HEK293T (cell line): ENCODE measurements around the gene EPHB2.

Experiments used
- CTCF ChIA-PET: fragments of 350-600 bp; formaldehyde crosslinking; extraction: SDS; loops from one replicate; lab custom pipeline; 2021; ENCODE audit warnings: antibody characterized with exemption, inconsistent platforms; lab: Yijun Ruan, JAX
- POLR2A ChIA-PET: fragments of 350-600 bp; formaldehyde crosslinking; extraction: SDS; loops from one replicate; lab custom pipeline; 2020; ENCODE audit warnings: antibody characterized with exemption, inconsistent platforms; lab: Yijun Ruan, JAX
- DNase-seq: peaks from one replicate; pipeline ENCODE4 v3.0.0; 2012; ENCODE audit warnings: mixed read lengths; ENCODE audit errors: extremely low spot score
- ARNT ChIP-seq: fragments of 450-650 bp; IDR thresholded peaks from 2 replicates; pipeline ENCODE4 v1.6.1; 2017; ENCODE audit warnings: mild to moderate bottlenecking
- BHLHE40 ChIP-seq: fragments of 450-650 bp; IDR thresholded peaks from 2 replicates; pipeline ENCODE4 v1.6.1; 2016; ENCODE audit warnings: mild to moderate bottlenecking, moderate library complexity, borderline replicate concordance
- CTBP1 ChIP-seq: fragments of 450-650 bp; IDR thresholded peaks from 2 replicates; pipeline ENCODE4 v1.6.1; 2016; ENCODE audit warnings: borderline replicate concordance
- ELF4 ChIP-seq: fragments of 450-650 bp; IDR thresholded peaks from 2 replicates; pipeline ENCODE4 v1.6.1; 2017; ENCODE audit warnings: antibody characterized with exemption
- FOXA1 ChIP-seq: fragments of 450-650 bp; IDR thresholded peaks from 2 replicates; pipeline ENCODE4 v1.6.1; 2016; ENCODE audit warnings: mild to moderate bottlenecking
- FOXK2 ChIP-seq: fragments of 450-650 bp; IDR thresholded peaks from 2 replicates; pipeline ENCODE4 v1.6.1; 2016; ENCODE audit warnings: mild to moderate bottlenecking
- FOXM1 ChIP-seq: fragments of 450-650 bp; IDR thresholded peaks from 2 replicates; pipeline ENCODE4 v1.6.1; 2017; ENCODE audit warnings: mild to moderate bottlenecking, borderline replicate concordance
- HDGF ChIP-seq: fragments of 450-650 bp; IDR thresholded peaks from 2 replicates; pipeline ENCODE4 v1.6.1; 2017; ENCODE audit warnings: antibody characterized with exemption, borderline replicate concordance
- L3MBTL2 ChIP-seq: fragments of 450-650 bp; conservative IDR thresholded peaks from 2 replicates; pipeline ENCODE4 v1.6.1; 2016; ENCODE audit warnings: mild to moderate bottlenecking
- LEF1 ChIP-seq: fragments of 450-650 bp; IDR thresholded peaks from 2 replicates; pipeline ENCODE4 v1.6.1; 2017; ENCODE audit warnings: mild to moderate bottlenecking, borderline replicate concordance
- NFRKB ChIP-seq: fragments of 450-650 bp; IDR thresholded peaks from 2 replicates; pipeline ENCODE4 v1.6.1; 2016; ENCODE audit warnings: mild to moderate bottlenecking, moderate library complexity
- SP1 ChIP-seq: fragments of 450-650 bp; IDR thresholded peaks from 2 replicates; pipeline ENCODE4 v1.6.1; 2017
- SUZ12 ChIP-seq: fragments of 450-650 bp; IDR thresholded peaks from 2 replicates; pipeline ENCODE4 v1.6.1; 2016; ENCODE audit warnings: mild to moderate bottlenecking
- TARDBP ChIP-seq: fragments of 450-650 bp; IDR thresholded peaks from 2 replicates; pipeline ENCODE4 v1.6.1; 2016
- ZNF384 ChIP-seq: fragments of 450-650 bp; IDR thresholded peaks from 2 replicates; pipeline ENCODE4 v1.6.1; 2016
- TF ChIP-seq, protein P1 (sequence below): fragments of 450-650 bp; IDR thresholded peaks from 2 replicates; pipeline ENCODE4 v1.6.1; 2016

The EPHB2 gene

DNA sequence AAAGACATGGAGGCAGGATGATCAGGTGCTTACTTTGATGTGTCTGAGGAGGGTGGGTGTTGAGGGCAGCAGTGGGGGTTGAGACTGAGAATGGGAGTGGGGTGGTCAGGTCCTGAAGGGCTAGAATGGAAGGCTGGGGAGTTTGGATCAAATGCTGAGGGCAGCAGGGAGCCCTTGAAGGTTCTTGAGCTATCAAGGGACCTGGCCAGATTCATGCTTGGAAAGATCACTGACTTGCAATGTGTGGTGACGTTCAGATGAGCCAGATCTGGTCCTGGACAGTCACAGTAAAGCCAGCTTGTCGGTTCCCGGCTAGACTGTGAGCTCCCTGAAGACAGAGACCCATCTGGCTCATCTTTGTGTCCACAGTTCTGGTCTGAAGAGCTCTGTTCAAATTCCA lies 3.8 kb downstream of the EPHB2 start:
- DNase-seq, result no peak
- ChIA-PET POLR2A (no interaction called here), CTCF (no interaction called here)
- TF ChIP-seq, protein P1, sequence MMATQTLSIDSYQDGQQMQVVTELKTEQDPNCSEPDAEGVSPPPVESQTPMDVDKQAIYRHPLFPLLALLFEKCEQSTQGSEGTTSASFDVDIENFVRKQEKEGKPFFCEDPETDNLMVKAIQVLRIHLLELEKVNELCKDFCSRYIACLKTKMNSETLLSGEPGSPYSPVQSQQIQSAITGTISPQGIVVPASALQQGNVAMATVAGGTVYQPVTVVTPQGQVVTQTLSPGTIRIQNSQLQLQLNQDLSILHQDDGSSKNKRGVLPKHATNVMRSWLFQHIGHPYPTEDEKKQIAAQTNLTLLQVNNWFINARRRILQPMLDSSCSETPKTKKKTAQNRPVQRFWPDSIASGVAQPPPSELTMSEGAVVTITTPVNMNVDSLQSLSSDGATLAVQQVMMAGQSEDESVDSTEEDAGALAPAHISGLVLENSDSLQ, result no peak
- TF ChIP-seq L3MBTL2 (no peak), TARDBP (no peak), FOXA1 (no peak), LEF1 (no peak), CTBP1 (no peak), SP1 (no peak), ZNF384 (no peak), BHLHE40 (no peak)

DNA sequence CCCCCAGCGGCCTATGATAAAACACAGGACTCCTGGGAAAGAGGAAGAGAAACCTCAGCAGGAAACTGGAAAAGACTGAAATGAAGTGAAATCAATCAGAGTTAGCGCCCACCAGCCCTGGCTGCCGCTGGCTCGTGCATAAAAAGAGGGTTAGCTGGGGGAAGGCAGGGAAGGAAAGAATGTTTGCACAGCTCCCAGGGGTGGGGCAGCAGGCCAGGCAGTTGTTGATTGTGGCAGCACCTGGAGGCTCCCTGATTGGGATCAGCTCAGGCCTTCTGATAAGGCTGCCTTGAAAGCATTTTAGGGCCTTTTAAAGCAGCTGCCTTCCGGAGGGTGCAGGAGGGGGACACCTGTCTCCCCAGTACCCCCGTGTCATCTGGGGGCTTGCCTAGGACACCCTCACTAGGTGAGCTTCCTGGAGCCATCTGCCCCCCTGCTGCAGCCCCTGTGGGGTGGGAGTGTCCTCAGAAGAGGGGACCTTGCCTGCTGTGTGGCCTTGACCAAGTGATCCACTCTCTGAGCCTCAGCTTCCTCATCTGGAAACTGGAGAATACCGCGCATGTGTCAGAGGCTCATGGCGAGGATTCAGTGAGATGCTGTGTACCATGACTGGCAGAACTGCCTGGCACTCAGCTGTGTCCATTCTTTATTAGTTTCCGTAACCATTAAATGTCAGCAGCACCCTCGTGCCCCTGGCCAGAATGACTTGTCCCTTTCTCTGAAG lies 6.6 kb downstream of the EPHB2 start:
- ChIA-PET CTCF (interaction anchor here (0.9 to 1.1 kb wide), 2 partner anchors 13 to 172 kb away, joined by 4 to 5 read pairs; no protein-coding TSS in a partner anchor), POLR2A (no interaction called here)
- no peak for DNase-seq
- TF ChIP-seq CTBP1 (no peak), L3MBTL2 (no peak), SP1 (no peak), ARNT (no peak)

DNA sequence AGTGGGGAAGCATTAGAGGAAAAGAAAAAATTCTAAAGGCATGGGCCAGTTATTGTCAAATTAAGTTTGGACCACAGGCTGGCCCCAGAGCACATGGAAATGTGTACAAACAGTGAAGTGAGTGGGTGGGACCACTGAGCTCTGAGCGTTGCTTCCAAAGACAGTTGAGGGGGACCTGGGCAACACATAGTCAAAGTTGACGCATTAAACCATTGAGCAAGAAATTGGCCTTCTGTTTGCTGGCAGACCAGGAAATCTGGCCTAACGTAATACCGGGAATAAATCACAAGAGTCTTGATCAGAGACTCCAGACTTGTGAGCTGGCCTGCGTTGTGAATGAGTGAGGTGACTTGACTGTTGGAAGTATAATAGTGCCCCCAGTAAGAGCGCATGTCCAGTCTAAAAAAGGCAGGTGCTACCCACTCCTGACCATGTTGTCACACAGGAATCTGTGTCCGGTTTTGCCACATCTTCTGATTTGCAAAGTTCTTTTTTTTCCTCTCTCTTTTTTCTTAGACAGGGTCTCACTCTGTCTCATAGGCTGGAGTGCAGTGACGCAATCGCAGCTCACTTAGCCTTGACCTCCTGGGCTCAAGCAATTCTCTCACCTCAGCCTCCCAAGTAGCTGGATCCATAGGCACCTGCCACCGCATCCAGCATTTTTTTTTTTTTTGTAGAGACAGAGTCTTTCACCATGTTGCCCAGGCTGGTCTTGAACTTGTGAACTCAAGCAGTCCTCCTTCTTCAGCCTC lies 10.7 kb downstream of the EPHB2 start:
- POLR2A ChIA-PET, result no interaction called here
- TF ChIP-seq FOXK2, result no peak
- no peak for TF ChIP-seq ZNF384
- no peak for TF ChIP-seq FOXM1
- no peak for TF ChIP-seq L3MBTL2
- no peak for TF ChIP-seq BHLHE40
- TF ChIP-seq ARNT, result no peak
- TF ChIP-seq LEF1, result no peak
- DNase-seq, result no peak
- CTCF ChIA-PET, result interaction anchor here (0.7 kb wide), 1 partner anchor 17 kb away, joined by 8 read pairs; no protein-coding TSS in a partner anchor

DNA sequence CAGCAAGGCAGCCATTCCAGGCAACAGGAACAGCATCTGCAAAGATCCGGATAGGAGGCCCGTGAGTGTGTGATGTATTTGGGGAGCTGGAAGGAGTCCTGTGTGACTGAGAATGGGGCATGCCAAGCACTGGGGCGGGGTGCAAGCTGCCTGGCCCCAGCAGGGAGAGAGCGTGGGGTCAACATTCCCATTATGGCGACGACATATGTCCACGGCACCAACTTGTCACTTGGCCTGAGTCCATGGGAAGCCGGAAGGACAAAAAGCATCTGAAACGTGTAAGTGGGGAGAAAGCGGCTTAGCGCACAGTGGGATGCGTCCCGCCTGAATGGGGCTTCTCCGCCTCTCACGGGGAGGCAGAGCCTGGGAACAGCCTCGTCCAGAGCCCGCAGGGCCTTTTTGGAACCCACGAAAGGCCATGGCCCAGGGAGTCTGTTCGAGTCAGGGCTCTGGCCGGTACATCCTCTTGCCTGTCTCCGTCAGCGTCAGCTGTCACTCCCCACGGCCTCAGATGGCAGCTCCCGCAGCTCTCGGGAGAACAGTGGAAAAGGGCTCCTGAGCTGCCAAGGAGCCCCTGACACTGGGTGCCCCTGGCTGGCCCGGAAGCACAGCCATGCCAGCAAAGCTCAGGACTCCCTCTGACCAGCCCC lies 12.4 kb downstream of the EPHB2 start:
- DNase-seq, result no peak
- ChIA-PET POLR2A (no interaction called here), CTCF (no interaction called here)
- no peak for TF ChIP-seq HDGF
- TF ChIP-seq SUZ12, result no peak
- TF ChIP-seq FOXM1, result no peak
- no peak for TF ChIP-seq BHLHE40
- no peak for TF ChIP-seq TARDBP
- TF ChIP-seq LEF1, result no peak
- no peak for TF ChIP-seq ARNT
- TF ChIP-seq NFRKB, result no peak
- no peak for TF ChIP-seq FOXK2
- TF ChIP-seq ZNF384, result no peak
- TF ChIP-seq L3MBTL2, result no peak
- TF ChIP-seq, protein P1, result no peak
- TF ChIP-seq FOXA1, result no peak
- TF ChIP-seq CTBP1, result no peak
- TF ChIP-seq SP1, result no peak

DNA sequence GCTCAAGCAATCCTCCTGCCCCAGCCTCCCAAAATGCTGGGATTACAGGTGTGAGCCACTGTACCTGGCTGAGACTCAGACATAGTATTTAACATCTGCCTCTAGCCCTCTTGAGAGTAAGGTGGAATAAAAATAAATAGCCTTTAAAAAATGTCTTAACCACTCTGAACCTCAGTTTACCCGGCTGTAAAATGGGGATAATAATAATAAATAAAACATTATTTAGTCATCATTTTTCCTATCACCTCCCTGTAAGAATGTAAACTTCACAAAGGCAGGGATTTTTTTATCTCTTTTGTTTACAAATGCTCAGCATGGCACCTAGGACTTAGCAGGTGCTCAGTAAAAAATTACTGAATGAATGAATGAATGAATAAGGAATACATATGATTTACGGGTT lies 17.2 kb downstream of the EPHB2 start:
- TF ChIP-seq ELF4, result no peak
- no peak for TF ChIP-seq HDGF
- no peak for TF ChIP-seq FOXK2
- TF ChIP-seq NFRKB, result no peak

DNA sequence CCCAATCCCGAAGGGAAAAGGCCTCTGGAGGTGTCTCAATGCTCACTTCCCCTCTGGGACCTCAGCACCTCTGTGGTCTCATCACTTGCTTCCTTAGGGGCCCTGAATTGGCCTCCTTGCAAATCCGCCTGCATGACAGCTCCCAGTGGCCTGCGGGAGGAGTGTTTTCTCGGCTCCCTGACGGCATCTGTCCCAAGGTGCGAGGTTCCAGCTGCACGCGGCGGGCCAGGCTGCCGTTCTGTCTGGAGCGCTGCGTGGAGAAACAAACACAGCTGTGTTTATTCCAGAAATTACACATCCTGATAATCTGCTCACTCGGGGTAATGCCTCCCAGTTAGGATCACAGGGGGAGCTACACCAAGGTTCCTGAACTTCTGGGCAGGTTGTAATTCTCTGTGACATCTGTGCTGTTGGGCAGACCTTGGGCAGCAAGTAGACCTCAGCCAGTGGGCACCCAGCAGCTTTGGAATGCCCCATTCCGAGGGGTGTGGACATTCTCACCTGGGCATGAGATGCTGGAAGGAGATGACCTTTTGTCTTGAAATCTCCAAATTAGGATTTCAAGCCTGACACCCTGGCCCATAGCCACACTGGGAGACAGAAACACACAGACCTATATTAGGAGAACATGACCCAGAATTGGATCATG lies 18.2 kb downstream of the EPHB2 start:
- CTCF ChIA-PET, result no interaction called here
- no peak for TF ChIP-seq FOXA1
- TF ChIP-seq LEF1, result no peak
- TF ChIP-seq SP1, result no peak
- no peak for TF ChIP-seq FOXK2
- TF ChIP-seq BHLHE40, result no peak
- no peak for TF ChIP-seq ELF4
- no peak for TF ChIP-seq FOXM1
- no peak for TF ChIP-seq ZNF384
- TF ChIP-seq CTBP1, result no peak
- no peak for TF ChIP-seq L3MBTL2
- no peak for TF ChIP-seq TARDBP
- TF ChIP-seq ARNT, result no peak
- TF ChIP-seq SUZ12, result no peak
- no peak for TF ChIP-seq HDGF
- POLR2A ChIA-PET, result no interaction called here
- DNase-seq, result no peak

More for the DNA sequence above, 17.2 kb downstream of the EPHB2 start:
- ChIA-PET CTCF (no interaction called here), POLR2A (no interaction called here)
- DNase-seq, result no peak

DNA sequence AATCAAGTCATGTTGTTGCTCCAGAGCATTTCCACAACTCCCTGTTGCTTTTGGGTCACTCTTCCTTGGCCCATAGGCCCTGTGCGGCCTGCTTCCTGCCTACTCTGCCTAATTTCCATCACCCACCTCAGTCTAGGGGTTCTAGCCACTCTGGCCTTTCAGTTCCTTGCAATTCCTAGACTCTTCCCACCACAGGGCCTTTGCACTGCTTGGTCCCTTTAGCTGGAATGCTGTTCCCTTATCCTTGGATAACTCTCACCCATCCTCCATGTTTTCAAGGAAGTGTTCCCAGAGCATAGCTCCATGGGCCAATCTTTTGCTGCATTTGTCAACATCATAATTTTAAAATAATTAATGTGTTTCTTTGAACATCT lies 18.7 kb downstream of the EPHB2 start:
- POLR2A ChIA-PET, result no interaction called here
- no peak for TF ChIP-seq FOXA1
- TF ChIP-seq L3MBTL2, result no peak
- TF ChIP-seq TARDBP, result no peak
- TF ChIP-seq ZNF384, result no peak
- TF ChIP-seq HDGF, result no peak
- no peak for TF ChIP-seq SUZ12
- CTCF ChIA-PET, result no interaction called here
- DNase-seq, result no peak
